GM18526 (cell line): ENCODE measurements around the gene JAM3.

Experiments
- POLR2A ChIP-seq: IDR thresholded peaks from 3 replicates; pipeline ENCODE4 v1.6.1; 2011; ENCODE audit not compliant: insufficient read length; ENCODE audit errors: extremely low read depth

The JAM3 gene

GRCh38 chr11:134068829-134069425 is at the start of gene JAM3:
Gene JAM3 (plus strand): TSS chr11:134069072. CDS start chr11:134069084, 12 bp downstream.
- TF ChIP-seq POLR2A, result no peak

- no peak for TF ChIP-seq POLR2A
These were observed 49.4 kb upstream of the JAM3 start for GRCh38 chr11:134019500-134019899.

- TF ChIP-seq POLR2A, result no peak
These were observed 48.3 kb upstream of the JAM3 start for GRCh38 chr11:134020598-134020997.

- no peak for TF ChIP-seq POLR2A
These were observed 47.5 kb upstream of the JAM3 start for GRCh38 chr11:134021326-134021725.

GRCh38 chr11:134022748-134023147 is 46.1 kb upstream of the JAM3 start:
- TF ChIP-seq POLR2A, result no peak

GRCh38 chr11:134024420-134025081 is 44.3 kb upstream of the JAM3 start:
- no peak for TF ChIP-seq POLR2A

- TF ChIP-seq POLR2A, result no peak
These were observed 43.8 kb upstream of the JAM3 start for GRCh38 chr11:134025082-134025429.

- TF ChIP-seq POLR2A, result no peak
These were observed 42.1 kb upstream of the JAM3 start for GRCh38 chr11:134026655-134027343.

- TF ChIP-seq POLR2A, result no peak
These were observed 41.2 kb upstream of the JAM3 start for GRCh38 chr11:134027671-134028070.

GRCh38 chr11:134028368-134028920 is 40.4 kb upstream of the JAM3 start:
- TF ChIP-seq POLR2A, result no peak

- TF ChIP-seq POLR2A, result no peak
These were observed 38.0 kb upstream of the JAM3 start for GRCh38 chr11:134030853-134031252.

- TF ChIP-seq POLR2A, result no peak
These were observed 36.8 kb upstream of the JAM3 start for GRCh38 chr11:134032043-134032442.

GRCh38 chr11:134032501-134033091 is 36.3 kb upstream of the JAM3 start:
- no peak for TF ChIP-seq POLR2A

- TF ChIP-seq POLR2A, result no peak
These were observed 35.6 kb upstream of the JAM3 start for GRCh38 chr11:134033276-134033675.

- no peak for TF ChIP-seq POLR2A
These were observed 35.0 kb upstream of the JAM3 start for GRCh38 chr11:134033696-134034491.
